SK-N-SH treated with all-trans-retinoic acid at 6 μM for 48 hours (cell line): ENCODE measurements around the gene GPR132.

Source experiments
- ARNTL ChIP-seq: fragments of 450-650 bp; formaldehyde crosslinking; IDR thresholded peaks from 2 replicates; pipeline ENCODE4 v1.5.0; 2020; ENCODE audit warnings: low read depth, mild to moderate bottlenecking, moderate library complexity, borderline replicate concordance
- CREB5 ChIP-seq: fragments of 250-450 bp; sonication (Bioruptor Pico); IDR thresholded peaks from 2 replicates; pipeline ENCODE4 v1.5.1; 2020; ENCODE audit warnings: low read depth, mild to moderate bottlenecking, moderate library complexity
- CSDC2 ChIP-seq: fragments of 250-450 bp; sonication (Bioruptor Pico); IDR thresholded peaks from 2 replicates; pipeline ENCODE4 v1.5.0; 2020; ENCODE audit warnings: mild to moderate bottlenecking, moderate library complexity
- ISL1 ChIP-seq: fragments of 250-450 bp; sonication (Bioruptor Pico); IDR thresholded peaks from 2 replicates; pipeline ENCODE4 v2.1.2; 2022; ENCODE audit warnings: mild to moderate bottlenecking, moderate library complexity
- PATZ1 ChIP-seq: fragments of 250-450 bp; sonication (Bioruptor Pico); IDR thresholded peaks from 2 replicates; pipeline ENCODE4 v1.8.0; 2020; ENCODE audit warnings: mild to moderate bottlenecking, moderate library complexity, borderline replicate concordance
- POU6F1 ChIP-seq: fragments of 250-450 bp; sonication (Bioruptor Pico); IDR thresholded peaks from 2 replicates; pipeline ENCODE4 v1.8.0; 2021; ENCODE audit warnings: low read depth, mild to moderate bottlenecking, moderate library complexity, borderline replicate concordance
- RARB ChIP-seq: fragments of 250-450 bp; sonication (Bioruptor Pico); IDR thresholded peaks from 2 replicates; pipeline ENCODE4 v1.8.0; 2021; ENCODE audit warnings: mild to moderate bottlenecking, moderate library complexity
- TOX ChIP-seq: fragments of 250-450 bp; sonication (Bioruptor Pico); IDR thresholded peaks from 2 replicates; pipeline ENCODE4 v1.8.0; 2021; ENCODE audit warnings: mild to moderate bottlenecking, moderate library complexity, borderline replicate concordance
- ZC3H10 ChIP-seq: fragments of 250-450 bp; sonication (Bioruptor Pico); IDR thresholded peaks from 2 replicates; pipeline ENCODE4 v1.5.1; 2021; ENCODE audit warnings: mild to moderate bottlenecking, moderate library complexity
- ZFP3 ChIP-seq: fragments of 250-450 bp; sonication (Bioruptor Pico); IDR thresholded peaks from 2 replicates; pipeline ENCODE4 v1.5.0; 2020; ENCODE audit warnings: mild to moderate bottlenecking, moderate library complexity
- ZFP30 ChIP-seq: fragments of 450-650 bp; formaldehyde crosslinking; IDR thresholded peaks from 2 replicates; pipeline ENCODE4 v1.5.0; 2022; ENCODE audit warnings: mild to moderate bottlenecking, moderate library complexity
- ZNF70 ChIP-seq: fragments of 450-650 bp; formaldehyde crosslinking; IDR thresholded peaks from 2 replicates; pipeline ENCODE4 v1.5.0; 2020; ENCODE audit warnings: mild to moderate bottlenecking, moderate library complexity
- ZNF8 ChIP-seq: fragments of 450-650 bp; formaldehyde crosslinking; IDR thresholded peaks from 2 replicates; pipeline ENCODE4 v1.5.0; 2020; ENCODE audit warnings: mild to moderate bottlenecking, moderate library complexity
- TF ChIP-seq, protein P1 (sequence below): fragments of 250-450 bp; sonication (Bioruptor Pico); IDR thresholded peaks from 2 replicates; pipeline ENCODE4 v1.5.1; 2021; ENCODE audit warnings: mild to moderate bottlenecking, moderate library complexity

- TF ChIP-seq, protein P1, sequence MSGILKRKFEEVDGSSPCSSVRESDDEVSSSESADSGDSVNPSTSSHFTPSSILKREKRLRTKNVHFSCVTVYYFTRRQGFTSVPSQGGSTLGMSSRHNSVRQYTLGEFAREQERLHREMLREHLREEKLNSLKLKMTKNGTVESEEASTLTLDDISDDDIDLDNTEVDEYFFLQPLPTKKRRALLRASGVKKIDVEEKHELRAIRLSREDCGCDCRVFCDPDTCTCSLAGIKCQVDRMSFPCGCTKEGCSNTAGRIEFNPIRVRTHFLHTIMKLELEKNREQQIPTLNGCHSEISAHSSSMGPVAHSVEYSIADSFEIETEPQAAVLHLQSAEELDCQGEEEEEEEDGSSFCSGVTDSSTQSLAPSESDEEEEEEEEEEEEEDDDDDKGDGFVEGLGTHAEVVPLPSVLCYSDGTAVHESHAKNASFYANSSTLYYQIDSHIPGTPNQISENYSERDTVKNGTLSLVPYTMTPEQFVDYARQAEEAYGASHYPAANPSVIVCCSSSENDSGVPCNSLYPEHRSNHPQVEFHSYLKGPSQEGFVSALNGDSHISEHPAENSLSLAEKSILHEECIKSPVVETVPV (CRISPR knock-in tag), result no peak
- TF ChIP-seq TOX (CRISPR knock-in tag) (no peak), CREB5 (no peak), PATZ1 (CRISPR knock-in tag) (no peak), ZFP30 (no peak), ARNTL (CRISPR knock-in tag) (no peak), RARB (CRISPR knock-in tag) (no peak), CSDC2 (no peak), POU6F1 (CRISPR knock-in tag) (no peak), ZNF70 (CRISPR knock-in tag) (no peak), ISL1 (CRISPR knock-in tag) (no peak), ZNF8 (CRISPR knock-in tag) (no peak), ZFP3 (CRISPR knock-in tag) (no peak), ZC3H10 (CRISPR knock-in tag) (no peak)
Measured at GRCh38 chr14:105077649-105077995, 12.4 kb upstream of the GPR132 start.
